ENCODE data around the gene PDE6B.
"Not testable (repeated sequence)": the region's sequence is repeated elsewhere in the genome, so short reads cannot be mapped to it uniquely, and the experiment has no call there.

The PDE6B gene

DNA sequence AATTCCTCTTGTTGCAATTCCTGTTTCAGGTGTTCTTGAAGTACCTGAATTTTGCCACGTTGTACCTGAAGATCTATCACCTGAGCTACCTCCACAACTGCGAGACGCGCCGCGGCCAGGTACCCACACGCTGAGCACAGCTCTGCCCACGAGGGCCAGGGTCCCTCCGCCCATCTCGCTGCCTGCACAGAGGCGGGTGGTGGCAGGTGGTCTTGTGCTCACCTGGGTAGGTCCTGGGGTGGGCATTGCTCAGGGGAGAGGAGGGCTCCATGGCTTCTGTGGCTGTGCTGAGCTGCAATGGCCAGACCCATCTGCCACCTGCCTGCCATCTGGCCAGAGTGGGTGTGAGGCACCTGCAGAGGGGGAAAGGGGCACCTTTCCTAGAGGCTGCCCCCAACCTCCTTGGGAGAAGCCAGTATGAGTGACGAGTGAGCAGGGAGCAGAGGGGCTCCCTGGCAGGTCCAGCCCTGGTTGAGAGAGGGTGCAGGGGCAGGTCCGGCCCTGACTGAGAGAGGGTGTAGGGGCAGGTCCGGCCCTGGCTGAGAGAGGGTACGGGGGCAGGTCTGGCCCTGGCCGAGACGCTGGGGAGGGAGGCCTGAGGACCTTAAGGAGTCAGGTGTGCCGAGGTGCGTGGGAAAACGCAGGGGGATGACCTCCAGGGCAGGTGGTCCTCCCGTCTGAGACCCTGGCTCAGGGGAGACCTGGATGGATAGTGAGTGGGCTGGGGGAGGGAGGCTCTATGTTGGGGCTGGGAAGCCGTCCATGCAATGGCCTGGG, 10.7 kb downstream of the PDE6B start:
- DNase-seq: no peak

DNA sequence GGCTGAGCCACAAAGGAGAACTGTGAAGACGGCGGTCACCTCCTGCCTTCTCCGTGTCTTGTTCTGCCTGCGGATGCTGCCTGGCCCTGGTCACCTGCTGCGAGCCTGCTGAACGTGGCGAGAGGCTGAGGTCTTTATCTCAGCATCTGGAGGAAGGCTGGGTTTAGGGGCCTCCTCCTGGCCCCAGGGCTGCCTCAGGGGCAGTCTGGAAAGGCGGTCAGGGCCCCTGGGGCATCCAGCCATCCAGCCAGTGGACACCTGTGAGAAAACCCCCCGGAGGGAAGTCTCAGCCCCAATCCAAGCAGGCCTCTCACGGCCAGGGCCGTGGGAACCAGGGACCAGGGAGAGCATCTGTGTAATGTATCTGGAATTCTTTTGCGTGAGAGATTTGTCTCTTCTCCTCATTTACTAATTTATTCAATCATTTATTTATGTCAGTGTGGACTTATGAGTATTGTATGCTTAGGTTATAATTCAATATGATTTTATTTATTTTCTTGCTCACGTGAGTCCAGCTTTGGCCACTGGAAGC, 11.3 kb downstream of the PDE6B start:
- no peak for DNase-seq

DNA sequence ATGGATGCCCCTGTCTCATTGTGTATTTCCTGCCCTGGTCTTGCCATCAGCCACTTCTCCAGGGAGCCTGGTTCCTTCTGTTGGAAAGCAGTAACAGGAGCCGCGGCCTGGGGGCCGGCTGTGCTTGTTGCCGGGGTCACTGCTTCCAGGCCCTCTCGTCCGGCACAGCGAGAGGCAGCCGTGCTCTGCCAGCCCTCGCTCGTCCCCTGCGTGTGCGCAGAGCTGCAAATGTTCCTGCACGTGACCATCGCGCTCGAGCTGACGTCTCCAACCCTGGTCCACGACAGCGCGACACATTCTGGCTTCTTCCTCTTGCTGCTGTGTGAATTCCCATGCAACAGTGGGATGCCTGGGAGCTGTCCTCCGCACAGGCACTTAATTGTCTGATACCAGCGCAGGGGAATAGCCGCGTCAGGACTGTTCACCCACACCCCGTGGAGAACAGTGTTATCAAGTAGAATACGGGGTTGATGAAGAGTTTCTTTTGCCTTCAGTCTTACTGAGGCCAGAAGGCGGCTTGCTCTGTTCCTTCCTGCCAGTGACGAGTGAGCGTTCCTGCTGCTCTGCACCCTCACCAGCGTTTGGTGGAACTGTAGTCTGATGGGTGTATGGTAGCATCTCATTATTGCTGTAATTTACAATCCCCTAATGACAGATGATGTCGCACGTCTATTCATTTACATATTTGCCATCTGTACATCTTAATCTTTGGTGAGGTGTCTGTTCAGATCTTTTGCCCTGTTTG, 12.3 kb downstream of the PDE6B start:
- no peak for DNase-seq

DNA sequence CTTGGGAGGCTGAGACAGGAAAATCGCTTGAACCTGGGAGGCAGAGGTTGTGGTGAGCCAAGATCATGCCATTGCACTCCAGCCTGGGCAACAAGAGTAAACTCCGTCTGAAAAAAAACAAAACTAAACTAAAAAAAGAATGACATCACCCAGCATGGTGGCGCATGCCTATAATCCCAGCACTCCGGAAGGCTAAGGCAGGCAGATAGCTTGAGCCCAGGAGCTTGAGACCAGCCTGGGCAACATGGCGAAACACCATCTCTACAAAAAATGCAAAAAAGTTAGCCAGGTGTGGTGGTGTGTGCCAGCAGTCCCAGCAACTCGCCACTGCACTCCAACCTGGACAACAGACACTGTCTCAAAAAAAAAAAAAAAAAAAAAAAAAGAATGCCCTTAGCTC, 17.0 kb downstream of the PDE6B start:
- DNase-seq: not testable (repeated sequence)

DNA sequence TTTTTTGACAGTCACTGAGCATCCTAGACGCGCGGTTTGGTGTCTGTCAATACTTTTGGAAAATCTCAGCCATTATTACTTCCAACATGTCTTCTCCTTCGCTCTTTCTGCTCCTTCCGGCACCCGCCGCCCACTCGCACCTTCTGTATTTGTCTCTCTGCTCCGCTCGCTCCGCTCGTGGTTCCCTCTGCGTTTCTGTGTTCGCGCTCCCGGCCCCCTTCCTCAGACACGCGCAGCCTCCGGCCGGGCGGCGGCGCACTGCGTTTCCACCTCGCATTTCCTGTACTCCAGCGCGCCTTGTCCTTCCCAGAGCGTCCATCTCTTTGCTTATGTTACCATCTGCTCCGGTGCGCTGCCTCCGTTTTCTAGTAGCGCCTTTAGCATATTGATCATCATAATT, 21.1 kb downstream of the PDE6B start:
- peak in 1 of 5 experiments; percentile 40 for DNase-seq

DNA sequence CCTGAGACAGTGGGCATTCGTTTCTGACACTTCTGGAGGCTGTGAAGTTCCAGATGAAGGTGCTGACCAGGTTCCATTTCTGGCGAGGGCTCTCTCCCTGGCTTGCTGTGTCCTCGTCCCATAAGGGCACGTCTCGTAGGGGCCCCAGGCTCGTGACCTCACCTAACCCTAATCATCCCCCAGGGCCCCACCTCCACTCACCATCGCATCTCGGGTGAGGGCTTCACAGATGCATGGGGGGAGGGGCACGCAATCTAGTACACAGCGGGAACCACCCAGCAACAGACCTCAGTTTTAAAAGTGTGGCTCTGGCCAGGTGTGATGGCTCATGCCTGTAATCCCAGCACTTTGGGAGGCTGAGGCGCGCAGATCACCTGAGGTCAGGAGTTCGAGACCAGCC, 22.1 kb downstream of the PDE6B start:
- no peak for DNase-seq

DNA sequence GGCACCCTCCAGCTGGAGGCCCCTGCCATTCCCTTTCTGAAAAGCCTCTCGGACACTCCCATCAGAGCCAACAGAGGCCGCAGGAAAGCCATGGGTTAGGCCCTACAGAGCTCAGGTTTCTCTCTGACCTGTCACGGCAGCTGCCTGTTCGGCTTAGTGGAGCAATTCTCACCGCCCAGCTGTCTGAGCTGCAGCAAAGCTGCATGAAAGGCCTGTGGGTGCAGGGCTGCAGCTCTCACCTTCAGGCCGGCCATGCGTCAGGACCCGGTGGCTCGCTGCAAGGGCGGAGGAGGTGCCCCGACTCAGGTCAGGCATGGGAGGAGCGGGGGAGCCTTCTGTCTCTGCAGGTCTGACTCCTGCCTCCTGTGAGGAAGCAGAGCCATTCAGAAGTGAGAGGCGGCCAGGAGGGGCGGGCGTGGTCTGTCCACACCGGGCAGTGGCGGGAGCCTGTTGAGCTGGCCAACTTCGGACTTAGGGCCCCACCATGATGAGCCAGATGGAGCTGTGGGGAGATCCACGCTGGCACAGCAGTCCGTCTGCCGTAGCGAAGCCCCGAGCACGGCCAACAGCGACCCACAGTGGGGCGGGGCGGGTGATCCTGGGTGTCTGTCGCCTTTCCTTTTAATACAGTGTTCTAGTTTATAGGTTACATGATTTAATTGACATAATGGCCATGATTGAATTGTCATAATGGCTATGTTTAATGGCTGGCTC, 23.4 kb downstream of the PDE6B start:
- no peak for DNase-seq

DNA sequence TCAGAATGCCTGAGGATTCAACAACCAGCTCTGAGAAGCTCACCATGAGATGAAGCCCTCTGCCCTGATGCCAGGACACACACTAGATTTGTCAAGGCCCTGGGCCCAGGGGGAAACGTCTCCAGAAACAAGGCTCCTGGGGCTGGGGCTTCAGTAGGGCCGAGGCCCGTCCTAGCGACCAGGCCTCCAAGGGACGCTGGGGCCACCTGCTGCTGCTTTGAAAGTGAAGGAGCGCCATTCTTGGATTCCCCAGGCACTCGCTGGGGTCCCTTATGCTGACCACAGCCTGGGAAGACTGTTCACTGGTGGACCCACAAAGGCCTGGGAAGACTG, 23.9 kb downstream of the PDE6B start:
- no peak for DNase-seq

DNA sequence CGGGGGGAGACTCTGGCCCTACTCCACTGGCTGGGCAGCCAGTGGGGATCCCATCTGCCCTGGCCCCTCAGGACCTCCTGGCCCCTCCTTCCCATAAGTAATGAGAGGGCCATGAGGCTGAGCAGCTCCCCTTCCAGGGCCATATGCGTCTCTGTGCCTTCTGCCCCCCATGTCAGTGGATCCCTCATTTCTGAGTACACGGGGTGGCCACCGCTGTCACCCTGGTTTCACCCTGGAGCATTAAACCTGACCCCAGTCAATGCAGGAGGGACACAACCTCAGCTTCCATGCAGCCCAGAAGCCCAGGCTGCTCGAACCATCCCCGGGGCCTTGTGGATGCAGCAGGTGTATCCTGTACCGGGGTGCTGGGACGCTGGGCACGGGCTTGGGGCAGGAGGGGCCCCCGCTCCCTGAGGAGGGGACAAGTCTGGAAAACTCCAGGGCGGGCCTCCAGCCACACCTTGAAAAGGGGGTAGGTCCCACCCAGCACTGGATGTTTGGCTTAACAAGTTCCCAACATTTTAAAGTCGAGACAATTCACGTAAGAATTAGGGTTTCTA, 24.5 kb downstream of the PDE6B start:
- no peak for DNase-seq

DNA sequence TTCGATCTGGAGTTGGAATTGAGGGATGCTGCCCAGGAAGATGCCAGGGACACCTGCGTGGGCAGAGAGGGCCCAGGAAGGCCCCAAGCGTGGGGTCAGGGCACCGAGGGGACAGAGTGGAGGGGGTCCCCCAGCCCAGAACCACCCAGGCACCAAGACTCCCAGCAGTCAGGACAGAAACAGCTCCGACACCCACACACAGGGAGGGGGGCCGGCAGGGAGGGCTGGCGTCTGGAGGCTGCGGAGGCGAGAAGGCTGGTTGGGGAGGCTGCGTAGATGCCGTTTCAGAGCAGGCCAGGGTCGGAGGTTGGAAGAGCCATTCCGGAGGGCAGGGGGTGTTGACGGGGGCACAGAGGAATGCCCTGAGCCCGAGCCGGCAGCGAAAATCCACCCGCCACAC, 25.1 kb downstream of the PDE6B start:
- no peak for DNase-seq

DNA sequence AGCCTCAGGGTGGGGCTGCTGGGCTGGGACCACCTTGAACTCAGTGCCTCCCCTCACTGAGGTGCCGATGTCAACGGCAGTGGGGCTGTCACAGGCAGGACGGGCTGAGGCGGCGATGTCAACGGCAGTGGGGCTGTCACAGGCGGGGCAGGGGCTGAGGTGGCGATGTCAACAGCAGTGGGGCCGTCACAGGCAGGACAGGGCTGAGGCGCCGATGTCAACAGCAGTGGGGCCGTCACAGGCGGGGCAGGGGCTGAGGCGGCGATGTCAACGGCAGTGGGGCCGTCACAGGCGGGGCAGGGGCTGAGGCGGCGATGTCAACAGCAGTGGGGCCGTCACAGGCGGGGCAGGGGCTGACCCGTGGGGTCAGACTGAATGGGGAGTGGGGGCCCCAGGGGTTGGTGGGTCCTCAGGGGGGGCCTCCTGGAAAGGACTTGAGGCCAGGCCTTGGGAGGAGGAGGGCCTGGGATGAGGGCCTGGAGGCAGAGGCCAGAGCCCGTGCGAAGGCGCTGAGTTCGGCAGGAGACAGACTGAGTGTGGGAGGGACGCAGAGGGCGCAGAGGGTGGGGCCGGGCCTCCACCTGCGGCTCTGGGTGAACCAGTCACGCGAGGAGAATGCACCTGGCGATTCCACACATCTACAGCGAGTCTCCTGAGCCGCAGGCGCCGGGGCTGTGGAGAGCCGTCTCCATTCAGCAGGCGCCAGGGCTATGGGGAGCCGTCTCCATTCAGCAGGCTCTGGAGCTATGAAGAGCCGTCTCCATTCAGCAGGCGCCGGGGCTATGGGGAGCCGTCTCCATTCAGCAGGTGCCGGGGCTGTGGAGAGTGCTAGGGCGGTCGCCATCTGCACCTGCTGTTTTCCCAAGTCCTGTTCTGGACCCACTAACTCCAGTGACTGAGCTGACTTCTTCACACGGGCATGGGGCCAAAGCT, 25.8 kb downstream of the PDE6B start:
- DNase-seq: no peak

DNA sequence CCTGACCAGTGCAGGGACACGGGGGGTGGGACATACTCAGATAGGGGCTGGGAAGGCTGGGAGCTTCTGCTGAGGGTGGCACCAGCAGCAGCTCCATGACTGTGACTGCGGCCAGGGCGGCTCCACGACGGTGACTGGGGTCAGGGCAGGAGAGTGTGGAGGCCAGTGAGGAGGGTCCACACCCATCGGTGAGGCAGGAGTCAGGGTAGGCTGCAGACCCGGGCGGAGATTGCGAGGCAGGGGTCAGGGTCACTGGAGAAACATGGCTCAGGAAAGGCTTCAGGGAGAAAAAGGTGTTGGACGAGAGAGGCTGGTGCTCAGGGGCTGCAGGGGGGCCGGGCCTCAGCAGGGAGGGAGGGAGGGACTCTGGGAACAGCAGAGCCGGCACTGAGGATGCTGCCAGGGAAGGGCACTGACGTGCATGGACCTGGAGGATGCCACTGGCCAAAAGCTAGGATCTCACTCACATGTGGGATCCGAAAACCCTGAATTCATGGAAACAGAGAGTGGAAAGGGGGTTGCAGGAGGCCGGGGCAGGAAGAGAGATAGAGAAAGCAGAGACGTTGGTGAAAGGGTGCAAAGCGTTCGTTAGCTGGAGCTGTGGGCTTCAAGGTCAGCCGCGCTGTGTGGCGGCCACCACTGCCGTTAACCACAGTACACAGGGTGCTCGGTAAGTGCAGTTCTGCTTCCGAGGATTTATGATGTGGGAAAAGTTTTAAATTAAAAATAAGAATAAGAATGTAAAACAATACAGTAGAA, 26.7 kb downstream of the PDE6B start:
- no peak for DNase-seq

DNA sequence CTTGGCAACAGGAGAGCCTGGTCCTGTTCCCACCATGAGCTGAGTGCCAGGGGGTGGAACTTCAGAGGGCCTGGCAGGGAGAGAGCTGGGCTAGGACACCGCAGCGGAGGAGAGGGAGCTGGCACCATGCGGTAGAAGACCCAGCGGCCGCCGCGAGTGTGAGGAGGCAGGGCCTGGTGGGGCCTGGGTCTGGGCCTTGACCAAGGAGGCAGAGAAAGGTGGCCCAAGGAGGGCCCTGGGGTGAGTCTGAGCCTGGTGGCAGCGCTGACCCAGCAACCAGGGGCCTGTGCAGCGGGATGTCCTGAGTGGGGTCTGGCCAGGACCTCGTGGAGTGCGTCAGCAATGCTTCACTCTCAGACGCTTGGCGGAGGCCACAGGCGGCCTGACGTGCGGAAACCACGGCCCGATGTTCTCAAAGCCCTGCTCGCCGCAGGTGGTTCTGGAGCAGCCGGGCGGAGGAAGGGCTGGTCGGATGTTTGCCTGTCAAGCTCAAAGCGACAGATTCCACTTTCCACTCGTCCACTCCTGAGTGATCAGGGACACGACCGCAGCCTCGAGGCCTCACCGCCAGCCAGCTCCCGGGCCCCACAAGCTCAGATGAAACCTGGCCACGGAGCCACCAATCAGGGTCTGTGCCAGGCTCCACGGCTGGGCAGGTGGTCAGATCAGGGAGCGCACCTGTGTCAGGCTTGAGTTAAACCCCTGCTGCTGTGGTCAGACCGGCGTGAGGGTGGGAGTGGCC, 27.9 kb downstream of the PDE6B start:
- no peak for DNase-seq

DNA sequence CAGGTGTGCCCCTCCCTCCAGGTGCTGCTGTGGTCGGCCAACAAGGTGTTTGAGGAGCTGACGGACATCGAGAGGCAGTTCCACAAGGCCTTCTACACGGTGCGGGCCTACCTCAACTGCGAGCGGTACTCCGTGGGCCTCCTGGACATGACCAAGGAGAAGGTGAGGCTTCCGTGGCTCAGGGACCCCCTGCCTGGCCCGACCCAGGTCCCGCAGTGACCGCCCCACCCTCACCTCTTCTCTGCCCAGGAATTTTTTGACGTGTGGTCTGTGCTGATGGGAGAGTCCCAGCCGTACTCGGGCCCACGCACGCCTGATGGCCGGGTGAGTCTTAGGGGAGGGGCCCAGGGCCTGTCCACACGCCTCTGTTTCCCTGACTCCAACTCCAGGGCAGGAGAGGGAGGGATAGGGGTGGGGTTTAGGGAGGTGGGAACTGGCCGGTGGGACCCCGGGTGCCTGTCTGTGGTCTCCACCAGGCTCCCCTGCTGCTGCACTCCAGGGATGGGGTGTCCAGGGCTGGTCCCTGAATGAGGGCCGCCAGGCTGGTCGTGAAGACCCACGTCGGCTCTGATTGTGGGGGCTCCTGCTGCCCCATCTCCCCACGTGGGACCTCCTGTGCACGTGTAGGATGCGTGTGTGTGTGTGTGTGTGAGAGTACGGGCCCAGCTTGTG, 28.6 kb downstream of the PDE6B start:
- DNase-seq: no peak

DNA sequence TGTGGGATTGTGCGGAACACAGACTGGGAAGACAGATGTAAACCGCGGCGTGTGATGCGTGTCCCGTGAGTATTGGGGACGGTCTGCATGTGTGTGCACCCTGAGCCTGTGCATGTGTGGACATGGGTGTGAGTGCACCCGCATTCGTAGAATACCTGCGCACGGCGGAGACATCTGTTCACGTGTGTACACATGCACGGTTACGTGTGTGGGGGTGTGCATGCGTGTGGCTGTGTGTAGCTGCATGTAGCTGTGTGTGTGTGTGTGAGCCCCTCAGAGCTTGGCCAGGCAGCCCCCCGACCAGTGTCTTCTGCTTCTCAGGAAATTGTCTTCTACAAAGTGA, 29.1 kb downstream of the PDE6B start:
- DNase-seq: no peak

DNA sequence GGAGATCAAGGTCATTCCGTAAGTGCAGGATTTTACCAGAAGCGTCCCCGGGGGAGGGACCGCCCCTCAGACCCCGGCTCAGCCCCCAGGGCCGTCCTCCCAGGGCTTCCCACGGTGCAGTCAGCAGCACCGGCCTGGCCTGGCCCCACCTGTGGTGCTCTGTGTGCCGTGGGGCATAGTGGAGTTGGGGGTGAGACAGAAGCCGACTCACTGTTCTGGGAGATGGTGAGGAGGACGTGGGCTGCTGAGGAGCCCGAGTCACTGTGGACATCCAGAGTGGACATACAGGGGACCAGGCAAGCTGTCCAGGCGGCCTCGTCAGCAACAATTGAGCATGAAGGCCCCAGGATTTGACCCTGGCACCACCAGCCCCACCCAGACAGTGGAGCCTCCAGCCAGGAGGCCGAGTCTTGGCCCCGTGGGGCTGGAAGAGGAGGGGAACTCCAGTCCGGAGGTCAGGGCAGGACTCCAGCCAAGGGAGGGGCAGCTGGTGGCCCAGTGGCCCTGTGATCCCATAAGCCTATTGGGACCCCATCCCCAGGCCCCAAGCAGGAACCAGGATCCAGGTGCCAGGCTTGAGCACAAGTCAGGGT, 29.6 kb downstream of the PDE6B start:
- DNase-seq: no peak

DNA sequence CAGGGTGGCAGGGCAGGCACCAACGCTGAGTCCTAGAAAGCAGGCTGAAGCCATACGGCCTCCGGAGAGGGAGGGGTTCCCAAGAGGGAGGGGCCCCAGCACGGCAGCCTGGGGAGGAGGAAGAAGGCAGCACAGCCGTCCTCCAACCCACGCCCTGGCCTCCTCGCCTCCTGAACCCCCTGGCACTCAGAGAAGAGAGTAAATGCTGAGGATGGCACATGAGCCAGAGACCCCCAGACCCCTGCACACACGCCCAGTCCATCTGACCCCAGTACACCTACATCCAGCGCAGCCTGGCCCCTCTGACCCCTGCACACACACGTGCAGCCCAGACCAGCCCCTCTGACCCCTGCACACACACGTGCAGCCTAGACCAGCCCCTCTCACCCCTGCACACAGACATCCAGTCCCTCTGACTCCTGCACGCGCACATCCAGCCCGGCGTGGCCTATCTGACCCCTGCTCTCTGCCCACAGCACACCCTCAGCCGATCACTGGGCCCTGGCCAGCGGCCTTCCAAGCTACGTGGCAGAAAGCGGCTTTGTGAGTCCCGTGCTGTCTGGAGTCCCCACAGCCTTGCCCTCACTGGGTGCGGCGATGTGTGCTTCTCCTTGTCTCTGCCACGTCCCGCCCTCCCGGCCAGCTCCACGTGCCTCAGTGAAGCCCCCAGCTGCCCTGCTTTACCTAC, 30.2 kb downstream of the PDE6B start:
- DNase-seq: no peak

DNA sequence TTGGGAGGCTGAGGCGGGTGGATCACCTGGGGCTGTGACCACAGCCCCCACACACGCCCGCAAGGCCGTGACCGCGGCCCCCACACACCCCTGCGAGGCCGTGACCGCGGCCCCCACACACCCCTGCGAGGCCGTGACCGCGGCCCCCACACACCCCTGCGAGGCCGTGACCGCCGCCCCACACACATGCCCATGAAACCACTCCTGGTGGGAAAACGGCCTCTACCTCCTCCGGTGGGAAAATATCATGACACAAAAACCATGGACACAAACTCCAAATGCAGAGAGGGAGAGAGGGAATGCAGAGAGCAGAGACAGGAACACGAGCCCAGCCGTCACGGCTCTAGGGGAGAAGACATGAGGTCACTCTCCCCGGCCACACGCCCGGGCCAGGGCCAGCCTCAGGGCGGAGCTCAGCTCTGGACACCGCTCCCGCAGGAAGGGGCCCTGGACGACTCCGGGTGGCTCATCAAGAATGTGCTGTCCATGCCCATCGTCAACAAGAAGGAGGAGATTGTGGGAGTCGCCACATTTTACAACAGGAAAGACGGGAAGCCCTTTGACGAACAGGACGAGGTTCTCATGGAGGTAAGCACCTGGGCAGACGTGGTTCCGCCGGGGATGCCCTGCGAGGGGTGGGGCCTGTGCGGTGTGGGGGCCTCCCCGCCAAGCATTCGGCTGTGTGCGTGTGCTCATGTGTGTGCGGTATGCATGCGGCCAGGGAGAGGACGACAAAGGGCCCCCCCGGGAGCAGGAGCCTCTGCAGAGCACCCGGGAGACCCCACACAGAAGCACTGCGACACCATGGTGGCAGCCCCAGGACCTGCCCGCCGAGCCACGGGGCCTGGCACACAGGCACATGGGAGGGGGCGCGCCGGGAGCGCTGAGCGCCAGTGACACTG, 31.3 kb downstream of the PDE6B start:
- no peak for DNase-seq
